Suprapubic skin (tissue), 4 donors: ENCODE results near the gene MAP3K4.

Source experiments
- EP300 ChIP-seq: sonication (generic); formaldehyde crosslinking; IDR thresholded peaks from one replicate; pipeline ENCODE4 v1.6.1; 2017; ENCODE audit warnings: antibody characterized with exemption
- POLR2A ChIP-seq, 2 donors: fragments of 450-650 bp; IDR thresholded peaks; one replicate each; pipeline ENCODE4 v1.6.1; 2017; ENCODE audit warnings: antibody characterized with exemption in 2 of 2, mild to moderate bottlenecking in 2 of 2, moderate library complexity in 2 of 2
- POLR2AphosphoS5 ChIP-seq, 3 donors: sonication (generic); formaldehyde crosslinking; IDR thresholded peaks; one replicate each; pipeline ENCODE4 v1.6.1; 2017; ENCODE audit warnings: antibody characterized with exemption in 3 of 3
- TF ChIP-seq, protein P1 (sequence below), 2 donors: fragments of 200-600 bp in 1 of 2; fragments of 450-650 bp in 1 of 2; sonication (generic) in 1 of 2; IDR thresholded peaks; one replicate each; pipeline ENCODE4 v1.5.1; 2016 to 2019; ENCODE audit warnings: antibody characterized with exemption in 2 of 2, mild to moderate bottlenecking in 1 of 2, moderate library complexity in 1 of 2

GRCh38 chr6:161085246-161085645 lies 93.7 kb downstream of the MAP3K4 start:
- TF ChIP-seq EP300 (no peak), POLR2A (IDR thresholded peaks at IDR 0.05) (no peak), POLR2AphosphoS5 (IDR thresholded peaks at IDR 0.05) (no peak)
- TF ChIP-seq, protein P1, sequence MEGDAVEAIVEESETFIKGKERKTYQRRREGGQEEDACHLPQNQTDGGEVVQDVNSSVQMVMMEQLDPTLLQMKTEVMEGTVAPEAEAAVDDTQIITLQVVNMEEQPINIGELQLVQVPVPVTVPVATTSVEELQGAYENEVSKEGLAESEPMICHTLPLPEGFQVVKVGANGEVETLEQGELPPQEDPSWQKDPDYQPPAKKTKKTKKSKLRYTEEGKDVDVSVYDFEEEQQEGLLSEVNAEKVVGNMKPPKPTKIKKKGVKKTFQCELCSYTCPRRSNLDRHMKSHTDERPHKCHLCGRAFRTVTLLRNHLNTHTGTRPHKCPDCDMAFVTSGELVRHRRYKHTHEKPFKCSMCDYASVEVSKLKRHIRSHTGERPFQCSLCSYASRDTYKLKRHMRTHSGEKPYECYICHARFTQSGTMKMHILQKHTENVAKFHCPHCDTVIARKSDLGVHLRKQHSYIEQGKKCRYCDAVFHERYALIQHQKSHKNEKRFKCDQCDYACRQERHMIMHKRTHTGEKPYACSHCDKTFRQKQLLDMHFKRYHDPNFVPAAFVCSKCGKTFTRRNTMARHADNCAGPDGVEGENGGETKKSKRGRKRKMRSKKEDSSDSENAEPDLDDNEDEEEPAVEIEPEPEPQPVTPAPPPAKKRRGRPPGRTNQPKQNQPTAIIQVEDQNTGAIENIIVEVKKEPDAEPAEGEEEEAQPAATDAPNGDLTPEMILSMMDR (IDR thresholded peaks at IDR 0.05): no peak
